ENCODE results near the gene ERVW-1. TPM values are rescaled to one million over a fixed set of nuclear protein-coding genes. Genes with fewer than 3 reads are reported as not detected.

Gene ERVW-1
- total and polyA plus RNA-seq, 2 of the 13 experiments (the other 11 are each of a cell fraction or from before 2014, with no cell fraction given) = not detected

DNA sequence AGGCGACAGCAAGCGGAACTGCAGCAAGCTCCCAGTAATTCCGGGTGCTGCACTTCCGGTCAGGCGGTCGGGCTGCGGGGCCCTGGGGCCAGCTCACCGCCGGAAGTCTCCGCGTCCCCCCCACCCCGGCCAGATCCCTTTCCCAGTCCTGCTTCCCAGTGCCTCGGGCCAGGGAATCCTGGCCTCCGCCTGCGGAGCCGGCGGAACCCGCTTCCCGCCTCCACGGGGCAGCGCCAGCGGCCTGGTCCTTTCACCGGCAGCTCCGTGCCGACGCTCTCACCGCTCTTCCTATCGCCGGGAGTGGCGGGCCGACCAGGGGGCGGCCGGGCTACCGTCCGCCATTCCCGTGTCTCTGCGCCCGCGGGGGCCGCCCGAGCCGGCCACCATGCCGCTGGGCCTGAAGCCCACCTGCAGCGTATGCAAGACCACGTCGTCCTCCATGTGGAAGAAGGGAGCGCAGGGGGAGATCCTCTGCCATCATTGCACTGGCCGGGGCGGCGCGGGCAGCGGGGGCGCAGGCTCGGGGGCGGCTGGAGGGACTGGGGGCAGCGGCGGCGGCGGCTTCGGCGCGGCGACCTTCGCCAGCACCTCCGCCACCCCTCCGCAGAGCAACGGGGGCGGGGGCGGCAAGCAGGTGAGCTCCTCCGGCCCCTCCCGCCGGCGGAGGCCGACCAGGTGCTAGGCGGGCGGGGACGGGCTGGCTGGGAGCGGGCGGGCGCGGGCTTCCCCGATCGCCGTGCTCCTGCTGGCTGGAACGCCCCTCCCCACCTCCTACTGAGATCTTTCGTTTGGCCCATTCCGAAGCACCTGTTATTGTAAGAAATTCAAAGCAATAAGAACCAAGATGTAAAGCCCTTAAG, 30.2 kb downstream of the ERVW-1 start, which contains the start of gene GATAD1 (continued):
- TF ChIP-seq, protein P1, sequence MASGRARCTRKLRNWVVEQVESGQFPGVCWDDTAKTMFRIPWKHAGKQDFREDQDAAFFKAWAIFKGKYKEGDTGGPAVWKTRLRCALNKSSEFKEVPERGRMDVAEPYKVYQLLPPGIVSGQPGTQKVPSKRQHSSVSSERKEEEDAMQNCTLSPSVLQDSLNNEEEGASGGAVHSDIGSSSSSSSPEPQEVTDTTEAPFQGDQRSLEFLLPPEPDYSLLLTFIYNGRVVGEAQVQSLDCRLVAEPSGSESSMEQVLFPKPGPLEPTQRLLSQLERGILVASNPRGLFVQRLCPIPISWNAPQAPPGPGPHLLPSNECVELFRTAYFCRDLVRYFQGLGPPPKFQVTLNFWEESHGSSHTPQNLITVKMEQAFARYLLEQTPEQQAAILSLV (CRISPR knock-in tag; IDR thresholded peaks at IDR 0.05; ENCODE audit: borderline replicate concordance) = no peak; the same call in 1 of the 2 replicates
- TF ChIP-seq, protein P2, sequence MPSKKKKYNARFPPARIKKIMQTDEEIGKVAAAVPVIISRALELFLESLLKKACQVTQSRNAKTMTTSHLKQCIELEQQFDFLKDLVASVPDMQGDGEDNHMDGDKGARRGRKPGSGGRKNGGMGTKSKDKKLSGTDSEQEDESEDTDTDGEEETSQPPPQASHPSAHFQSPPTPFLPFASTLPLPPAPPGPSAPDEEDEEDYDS (CRISPR knock-in tag; IDR thresholded peaks at IDR 0.05) = peak; percentile 59; the same call in 1 of the 2 replicates
- TF ChIP-seq KLF12 (CRISPR knock-in tag; IDR thresholded peaks at IDR 0.05; ENCODE audit: borderline replicate concordance) = peak; percentile 69; the same call in 1 of the 2 replicates
- TF ChIP-seq, protein P3, sequence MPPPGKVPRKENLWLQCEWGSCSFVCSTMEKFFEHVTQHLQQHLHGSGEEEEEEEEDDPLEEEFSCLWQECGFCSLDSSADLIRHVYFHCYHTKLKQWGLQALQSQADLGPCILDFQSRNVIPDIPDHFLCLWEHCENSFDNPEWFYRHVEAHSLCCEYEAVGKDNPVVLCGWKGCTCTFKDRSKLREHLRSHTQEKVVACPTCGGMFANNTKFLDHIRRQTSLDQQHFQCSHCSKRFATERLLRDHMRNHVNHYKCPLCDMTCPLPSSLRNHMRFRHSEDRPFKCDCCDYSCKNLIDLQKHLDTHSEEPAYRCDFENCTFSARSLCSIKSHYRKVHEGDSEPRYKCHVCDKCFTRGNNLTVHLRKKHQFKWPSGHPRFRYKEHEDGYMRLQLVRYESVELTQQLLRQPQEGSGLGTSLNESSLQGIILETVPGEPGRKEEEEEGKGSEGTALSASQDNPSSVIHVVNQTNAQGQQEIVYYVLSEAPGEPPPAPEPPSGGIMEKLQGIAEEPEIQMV (CRISPR knock-in tag; IDR thresholded peaks at IDR 0.05; ENCODE audit: low read depth) = peak; percentile 29; the same call in 1 of the 2 replicates
- TF ChIP-seq, protein P4, sequence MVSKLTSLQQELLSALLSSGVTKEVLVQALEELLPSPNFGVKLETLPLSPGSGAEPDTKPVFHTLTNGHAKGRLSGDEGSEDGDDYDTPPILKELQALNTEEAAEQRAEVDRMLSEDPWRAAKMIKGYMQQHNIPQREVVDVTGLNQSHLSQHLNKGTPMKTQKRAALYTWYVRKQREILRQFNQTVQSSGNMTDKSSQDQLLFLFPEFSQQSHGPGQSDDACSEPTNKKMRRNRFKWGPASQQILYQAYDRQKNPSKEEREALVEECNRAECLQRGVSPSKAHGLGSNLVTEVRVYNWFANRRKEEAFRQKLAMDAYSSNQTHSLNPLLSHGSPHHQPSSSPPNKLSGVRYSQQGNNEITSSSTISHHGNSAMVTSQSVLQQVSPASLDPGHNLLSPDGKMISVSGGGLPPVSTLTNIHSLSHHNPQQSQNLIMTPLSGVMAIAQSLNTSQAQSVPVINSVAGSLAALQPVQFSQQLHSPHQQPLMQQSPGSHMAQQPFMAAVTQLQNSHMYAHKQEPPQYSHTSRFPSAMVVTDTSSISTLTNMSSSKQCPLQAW (CRISPR knock-in tag; IDR thresholded peaks at IDR 0.05) = peak; percentile 34; the same call in 1 of the 2 replicates
- TF ChIP-seq, protein P5, sequence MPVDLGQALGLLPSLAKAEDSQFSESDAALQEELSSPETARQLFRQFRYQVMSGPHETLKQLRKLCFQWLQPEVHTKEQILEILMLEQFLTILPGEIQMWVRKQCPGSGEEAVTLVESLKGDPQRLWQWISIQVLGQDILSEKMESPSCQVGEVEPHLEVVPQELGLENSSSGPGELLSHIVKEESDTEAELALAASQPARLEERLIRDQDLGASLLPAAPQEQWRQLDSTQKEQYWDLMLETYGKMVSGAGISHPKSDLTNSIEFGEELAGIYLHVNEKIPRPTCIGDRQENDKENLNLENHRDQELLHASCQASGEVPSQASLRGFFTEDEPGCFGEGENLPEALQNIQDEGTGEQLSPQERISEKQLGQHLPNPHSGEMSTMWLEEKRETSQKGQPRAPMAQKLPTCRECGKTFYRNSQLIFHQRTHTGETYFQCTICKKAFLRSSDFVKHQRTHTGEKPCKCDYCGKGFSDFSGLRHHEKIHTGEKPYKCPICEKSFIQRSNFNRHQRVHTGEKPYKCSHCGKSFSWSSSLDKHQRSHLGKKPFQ (CRISPR knock-in tag; IDR thresholded peaks at IDR 0.05; ENCODE audit: insufficient replicate concordance) = no peak
- peak; percentile 69; the same call in 1 of the 3 replicates for TF ChIP-seq MXI1 (IDR thresholded peaks at IDR 0.05; ENCODE audit: borderline replicate concordance, low read depth, low read length)
- no peak for TF ChIP-seq KLF13 (CRISPR knock-in tag; IDR thresholded peaks at IDR 0.05)
- no peak for TF ChIP-seq NFE2L1 (CRISPR knock-in tag; IDR thresholded peaks at IDR 0.05; ENCODE audit: borderline replicate concordance)
- no peak; the same call in 1 of the 2 replicates for TF ChIP-seq ZNF724P (CRISPR knock-in tag; IDR thresholded peaks at IDR 0.05; ENCODE audit: borderline replicate concordance)
- peak; percentile 54; the same call in 1 of the 2 replicates for TF ChIP-seq ZFP1 (CRISPR knock-in tag; IDR thresholded peaks at IDR 0.05)
- TF ChIP-seq ZNF768 (CRISPR knock-in tag; IDR thresholded peaks at IDR 0.05) = peak; percentile 71
- TF ChIP-seq, protein P6, sequence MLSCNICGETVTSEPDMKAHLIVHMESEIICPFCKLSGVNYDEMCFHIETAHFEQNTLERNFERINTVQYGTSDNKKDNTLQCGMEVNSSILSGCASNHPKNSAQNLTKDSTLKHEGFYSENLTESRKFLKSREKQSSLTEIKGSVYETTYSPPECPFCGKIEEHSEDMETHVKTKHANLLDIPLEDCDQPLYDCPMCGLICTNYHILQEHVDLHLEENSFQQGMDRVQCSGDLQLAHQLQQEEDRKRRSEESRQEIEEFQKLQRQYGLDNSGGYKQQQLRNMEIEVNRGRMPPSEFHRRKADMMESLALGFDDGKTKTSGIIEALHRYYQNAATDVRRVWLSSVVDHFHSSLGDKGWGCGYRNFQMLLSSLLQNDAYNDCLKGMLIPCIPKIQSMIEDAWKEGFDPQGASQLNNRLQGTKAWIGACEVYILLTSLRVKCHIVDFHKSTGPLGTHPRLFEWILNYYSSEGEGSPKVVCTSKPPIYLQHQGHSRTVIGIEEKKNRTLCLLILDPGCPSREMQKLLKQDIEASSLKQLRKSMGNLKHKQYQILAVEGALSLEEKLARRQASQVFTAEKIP (CRISPR knock-in tag; IDR thresholded peaks at IDR 0.05; ENCODE audit: borderline replicate concordance) = no peak
- no peak for TF ChIP-seq HDAC6 (IDR thresholded peaks at IDR 0.05; ENCODE audit: low read depth, low read length)
- 0 out of 2 replicates have a peak, but pooled peaks have one; percentile 43 for TF ChIP-seq MED13 (CRISPR knock-in tag; IDR thresholded peaks at IDR 0.05)
- TF ChIP-seq, protein P7, sequence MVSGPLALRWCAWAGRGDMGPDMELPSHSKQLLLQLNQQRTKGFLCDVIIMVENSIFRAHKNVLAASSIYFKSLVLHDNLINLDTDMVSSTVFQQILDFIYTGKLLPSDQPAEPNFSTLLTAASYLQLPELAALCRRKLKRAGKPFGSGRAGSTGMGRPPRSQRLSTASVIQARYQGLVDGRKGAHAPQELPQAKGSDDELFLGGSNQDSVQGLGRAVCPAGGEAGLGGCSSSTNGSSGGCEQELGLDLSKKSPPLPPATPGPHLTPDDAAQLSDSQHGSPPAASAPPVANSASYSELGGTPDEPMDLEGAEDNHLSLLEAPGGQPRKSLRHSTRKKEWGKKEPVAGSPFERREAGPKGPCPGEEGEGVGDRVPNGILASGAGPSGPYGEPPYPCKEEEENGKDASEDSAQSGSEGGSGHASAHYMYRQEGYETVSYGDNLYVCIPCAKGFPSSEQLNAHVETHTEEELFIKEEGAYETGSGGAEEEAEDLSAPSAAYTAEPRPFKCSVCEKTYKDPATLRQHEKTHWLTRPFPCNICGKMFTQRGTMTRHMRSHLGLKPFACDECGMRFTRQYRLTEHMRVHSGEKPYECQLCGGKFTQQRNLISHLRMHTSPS (CRISPR knock-in tag; IDR thresholded peaks at IDR 0.05; ENCODE audit: low read depth) = no peak
- TF ChIP-seq ZFAT (CRISPR knock-in tag; conservative IDR thresholded peaks at IDR 0.05) = no peak
- TF ChIP-seq SAP130 (CRISPR knock-in tag; IDR thresholded peaks at IDR 0.05; ENCODE audit: low read depth) = peak; percentile 82
